NCI-H1417 treated with DMSO at 0.1 percent for 48 hours (cell line): ENCODE measurements around the gene RTN4RL1.

Source experiments
- DNase-seq: peaks from one replicate; lab custom pipeline; 2025; lab: John Stamatoyannopoulos, UW

The RTN4RL1 gene, protein sequence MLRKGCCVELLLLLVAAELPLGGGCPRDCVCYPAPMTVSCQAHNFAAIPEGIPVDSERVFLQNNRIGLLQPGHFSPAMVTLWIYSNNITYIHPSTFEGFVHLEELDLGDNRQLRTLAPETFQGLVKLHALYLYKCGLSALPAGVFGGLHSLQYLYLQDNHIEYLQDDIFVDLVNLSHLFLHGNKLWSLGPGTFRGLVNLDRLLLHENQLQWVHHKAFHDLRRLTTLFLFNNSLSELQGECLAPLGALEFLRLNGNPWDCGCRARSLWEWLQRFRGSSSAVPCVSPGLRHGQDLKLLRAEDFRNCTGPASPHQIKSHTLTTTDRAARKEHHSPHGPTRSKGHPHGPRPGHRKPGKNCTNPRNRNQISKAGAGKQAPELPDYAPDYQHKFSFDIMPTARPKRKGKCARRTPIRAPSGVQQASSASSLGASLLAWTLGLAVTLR

DNA sequence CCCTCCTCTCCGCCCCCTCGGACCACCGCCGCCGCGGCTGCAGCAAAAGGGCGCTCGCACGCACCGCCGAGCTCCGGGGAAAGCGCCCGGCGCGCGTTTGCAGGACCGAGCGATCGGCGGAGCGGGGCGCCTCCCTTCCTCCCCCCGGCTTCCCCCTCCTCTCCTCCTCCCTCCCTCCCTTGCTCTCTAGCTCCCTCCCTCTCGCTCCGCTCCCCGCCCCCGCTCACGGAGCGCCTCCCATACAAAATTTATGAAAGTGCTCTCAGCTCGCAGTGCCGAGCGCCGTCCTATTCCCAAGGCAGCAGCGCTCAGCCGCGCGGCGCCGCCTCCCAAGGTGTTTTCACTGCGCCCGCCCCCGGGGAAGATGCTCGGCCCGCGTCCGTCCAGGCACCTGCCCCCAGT, at the start of gene RTN4RL1:
Gene RTN4RL1, minus strand, starts transcription at position 115 of the 402 bp plus-strand sequence. CDS start 469 bp downstream, outside the sequence.
- no peak for DNase-seq

- DNase-seq: no peak
These were observed 49.8 kb upstream of the RTN4RL1 start for GRCh38 chr17:2074919-2075318.

- no peak for DNase-seq
These were observed 46.5 kb upstream of the RTN4RL1 start for GRCh38 chr17:2071455-2072281.

DNA sequence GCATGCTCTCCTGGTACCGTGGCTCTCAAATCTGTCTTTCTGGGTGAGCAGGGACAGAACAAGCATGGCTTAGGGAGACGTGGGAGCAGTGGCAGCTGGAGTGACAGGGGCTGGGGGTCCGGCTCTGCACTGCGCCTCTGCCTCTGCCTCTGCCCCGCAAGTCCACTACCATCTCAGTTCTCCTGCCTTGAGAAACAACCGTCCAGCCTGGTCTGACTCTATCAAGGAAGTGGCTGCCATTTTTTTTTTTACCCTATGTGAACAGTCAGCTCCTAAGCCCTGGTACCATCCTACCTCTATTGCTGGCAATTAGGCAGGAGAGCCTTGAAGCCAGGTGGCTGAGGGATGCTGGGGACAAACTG, 45.9 kb upstream of the RTN4RL1 start:
- DNase-seq: no peak

GRCh38 chr17:2070241-2071023, 45.3 kb upstream of the RTN4RL1 start:
- DNase-seq: no peak

DNA sequence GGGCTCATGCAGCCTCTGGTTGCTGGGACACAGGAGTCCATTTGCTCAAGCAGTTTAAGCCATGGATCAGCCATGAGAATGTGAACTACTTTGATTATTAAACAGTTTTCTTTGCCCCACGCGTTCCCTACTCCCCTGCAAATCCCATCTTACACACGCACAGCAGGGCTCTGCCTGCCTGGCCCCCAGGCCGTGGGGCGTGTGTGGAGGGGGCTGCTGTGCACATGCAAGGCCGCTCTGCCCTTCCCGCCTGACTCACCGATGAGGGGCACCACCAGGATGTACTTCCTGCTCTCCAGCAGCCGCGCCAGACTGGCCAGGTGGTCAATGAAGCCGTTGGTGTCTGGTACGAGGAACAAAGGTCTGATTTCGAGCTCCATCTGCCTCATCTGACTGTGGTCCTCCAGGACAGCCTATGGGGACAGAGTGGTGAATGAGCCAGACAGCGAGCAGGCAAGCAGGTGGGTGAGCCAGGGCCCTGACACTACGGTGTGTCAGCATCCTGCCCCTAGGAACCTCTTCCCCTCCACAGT, 43.5 kb upstream of the RTN4RL1 start:
- no peak for DNase-seq

DNA sequence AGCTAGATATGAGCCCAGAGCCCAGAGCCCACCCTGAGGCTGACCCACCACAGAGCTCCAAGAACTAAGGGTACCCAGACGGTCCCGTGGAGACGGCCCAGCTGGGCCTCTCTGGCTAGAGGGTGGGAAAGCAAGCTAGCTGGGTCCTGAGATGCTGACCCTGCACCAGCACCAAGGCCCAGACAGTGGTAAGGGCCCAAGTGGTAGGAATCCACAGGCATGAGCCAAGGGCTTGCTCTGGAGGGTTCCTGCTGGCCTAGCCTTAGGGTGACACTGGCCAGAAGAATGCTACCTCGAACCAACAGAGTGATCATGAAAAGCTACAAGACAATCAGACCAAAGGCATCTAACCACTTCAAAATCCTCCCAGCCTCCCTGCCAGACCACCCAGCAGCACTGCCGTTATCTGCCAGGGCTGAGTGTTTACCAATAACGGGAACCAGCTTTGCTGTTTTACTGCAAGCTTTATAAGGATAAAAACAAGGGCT, 42.9 kb upstream of the RTN4RL1 start:
- DNase-seq: no peak

DNA sequence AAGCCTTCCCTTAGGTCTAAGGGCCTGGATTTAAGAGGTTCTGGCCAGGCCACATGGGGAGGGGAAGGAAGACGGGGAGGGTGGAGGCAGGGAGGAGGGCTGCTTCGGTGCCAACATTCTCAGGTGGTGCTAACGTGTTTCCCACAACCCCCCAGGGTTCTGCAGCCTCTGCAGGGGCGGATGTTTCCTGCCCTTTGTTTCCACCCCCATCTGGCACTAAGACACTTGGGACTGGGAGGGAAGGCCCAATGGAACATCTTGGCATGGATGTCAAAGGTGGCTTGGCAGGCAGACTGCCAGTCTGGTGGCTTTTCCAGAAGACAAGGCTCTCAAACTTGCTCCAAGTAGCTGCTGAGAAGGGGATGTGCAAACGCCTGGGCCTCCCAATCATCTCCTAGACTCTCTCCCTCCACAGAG, 42.5 kb upstream of the RTN4RL1 start:
- DNase-seq: no peak

DNA sequence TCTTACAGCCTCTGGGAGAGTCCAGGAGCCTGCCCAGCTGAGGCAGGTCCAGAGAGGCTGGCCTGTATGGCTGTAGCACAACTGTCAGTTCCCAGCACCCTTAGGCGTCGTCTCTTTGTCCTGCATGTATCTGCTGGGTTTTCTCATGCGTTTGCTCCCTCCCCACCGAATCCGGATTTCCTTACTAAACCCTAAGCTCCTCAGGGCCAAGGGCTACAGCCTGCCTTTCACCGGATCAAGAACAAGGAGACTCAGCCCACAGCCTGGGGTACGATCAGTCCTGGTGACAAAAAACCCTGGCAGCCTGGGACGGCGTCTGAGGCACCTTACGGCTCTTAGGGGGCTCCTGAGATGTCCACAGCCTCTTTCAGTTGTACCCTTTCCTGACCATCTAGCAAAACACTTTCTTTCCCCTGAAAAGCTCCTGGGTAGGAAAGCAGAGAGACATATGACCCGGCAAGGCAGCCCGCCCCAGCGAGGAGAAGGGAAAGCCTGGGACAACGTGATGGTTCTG, 42.0 kb upstream of the RTN4RL1 start:
- no peak for DNase-seq

DNA sequence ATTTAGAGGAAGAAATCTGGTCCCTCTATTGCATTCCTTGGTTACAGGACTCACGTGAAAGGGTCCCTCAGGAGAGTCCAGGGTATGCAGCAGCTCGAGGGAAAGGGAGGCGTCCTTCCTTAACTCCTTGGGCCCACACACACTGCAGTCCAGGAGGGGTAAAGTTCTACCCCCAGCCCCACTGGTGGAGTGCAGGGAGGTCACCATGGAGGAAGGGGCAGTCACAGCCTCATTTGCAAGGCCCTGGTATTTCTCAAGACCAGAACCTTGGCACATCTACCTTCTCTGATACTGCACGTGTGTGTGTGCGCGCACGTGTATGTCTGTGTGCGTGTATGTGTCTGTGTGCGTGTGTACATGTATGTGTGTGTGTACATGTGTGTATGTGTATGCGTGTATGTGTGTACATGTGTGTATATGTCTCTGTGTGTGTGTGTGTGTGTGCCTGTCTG, 40.8 kb upstream of the RTN4RL1 start:
- no peak for DNase-seq

DNA sequence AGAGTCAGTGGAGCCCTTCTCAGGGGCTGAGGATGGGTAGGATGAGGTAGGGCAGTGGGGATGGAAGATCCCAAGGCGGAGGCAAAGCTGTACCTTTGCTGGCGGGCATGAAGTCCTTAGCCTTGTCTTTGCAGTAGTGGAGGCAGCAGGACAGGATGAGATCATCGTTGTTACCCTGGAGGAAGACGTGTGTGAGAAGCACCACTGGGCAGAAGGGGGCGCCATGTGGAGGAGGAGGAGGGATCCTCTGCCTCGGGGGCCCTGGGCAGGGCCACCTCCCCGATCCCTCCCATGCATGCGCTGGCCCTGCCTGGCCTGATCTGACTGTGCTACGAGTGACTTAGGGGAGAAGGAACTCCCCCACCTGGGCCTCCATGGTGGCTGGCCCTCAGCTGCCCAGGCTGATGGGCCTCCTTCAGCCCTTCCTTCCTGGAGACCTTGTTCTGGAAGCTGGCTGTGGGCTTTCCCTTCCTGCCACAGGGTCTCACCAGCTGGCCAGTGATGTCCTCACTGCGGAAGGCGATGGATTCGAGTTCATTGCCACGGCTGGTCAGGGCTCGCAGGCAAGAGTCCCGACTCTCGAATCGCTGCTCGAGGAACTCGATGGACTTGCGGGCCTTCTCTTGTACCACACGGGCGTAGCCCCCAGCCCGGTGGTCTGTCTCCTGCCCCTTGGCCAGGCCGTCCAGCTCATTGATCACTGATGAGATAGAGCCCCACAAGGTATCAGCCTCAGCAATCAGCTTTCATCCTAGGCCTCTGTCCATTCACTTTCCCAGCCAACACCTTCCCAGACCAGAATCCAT, 40.0 kb upstream of the RTN4RL1 start:
- no peak for DNase-seq

GRCh38 chr17:2064520-2064971, 39.4 kb upstream of the RTN4RL1 start:
- no peak for DNase-seq

- DNase-seq: no peak
These were observed 39.0 kb upstream of the RTN4RL1 start for GRCh38 chr17:2064147-2064489.

DNA sequence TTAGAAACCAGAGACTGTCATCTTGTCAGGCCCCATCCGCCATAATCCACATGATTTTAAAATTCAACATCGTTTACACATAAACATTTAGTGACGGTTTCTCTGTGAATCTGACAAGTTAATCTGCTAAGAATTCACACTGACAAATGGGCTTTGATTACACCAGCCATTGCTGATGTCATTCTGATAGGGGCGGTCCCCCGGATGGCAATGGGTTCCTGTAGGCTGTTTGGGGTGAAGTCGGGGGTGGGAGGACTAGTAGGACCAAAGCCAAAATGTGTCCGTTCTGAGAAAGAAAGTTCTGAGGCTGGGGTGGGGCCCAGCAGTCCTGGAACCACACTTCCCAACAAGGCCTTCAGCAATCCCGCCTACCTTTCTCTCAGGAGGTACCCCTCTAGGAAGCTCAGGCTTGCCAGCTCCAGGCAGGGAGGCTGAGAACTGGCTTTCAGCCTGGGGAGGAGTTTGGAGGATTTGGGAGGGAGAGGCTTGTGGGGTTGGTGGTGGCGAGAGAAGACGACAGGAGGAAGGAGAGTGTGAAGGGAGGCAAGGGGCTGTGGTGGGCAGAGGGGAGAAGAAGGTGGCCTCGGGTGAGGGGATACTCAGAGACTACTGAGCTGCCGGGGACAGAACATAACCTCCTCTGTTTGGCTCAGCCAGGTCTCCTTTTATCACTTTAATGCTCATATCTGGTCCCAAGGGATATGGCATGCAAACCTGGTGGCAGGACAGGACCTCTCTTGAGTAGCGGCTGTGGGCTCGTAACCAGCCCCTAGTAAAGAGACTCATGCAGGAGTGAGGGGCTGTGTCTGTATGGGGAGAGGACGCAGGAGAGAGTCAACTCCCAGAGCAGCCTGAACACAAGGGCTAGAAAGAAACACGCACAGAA, 38.4 kb upstream of the RTN4RL1 start:
- no peak for DNase-seq

DNA sequence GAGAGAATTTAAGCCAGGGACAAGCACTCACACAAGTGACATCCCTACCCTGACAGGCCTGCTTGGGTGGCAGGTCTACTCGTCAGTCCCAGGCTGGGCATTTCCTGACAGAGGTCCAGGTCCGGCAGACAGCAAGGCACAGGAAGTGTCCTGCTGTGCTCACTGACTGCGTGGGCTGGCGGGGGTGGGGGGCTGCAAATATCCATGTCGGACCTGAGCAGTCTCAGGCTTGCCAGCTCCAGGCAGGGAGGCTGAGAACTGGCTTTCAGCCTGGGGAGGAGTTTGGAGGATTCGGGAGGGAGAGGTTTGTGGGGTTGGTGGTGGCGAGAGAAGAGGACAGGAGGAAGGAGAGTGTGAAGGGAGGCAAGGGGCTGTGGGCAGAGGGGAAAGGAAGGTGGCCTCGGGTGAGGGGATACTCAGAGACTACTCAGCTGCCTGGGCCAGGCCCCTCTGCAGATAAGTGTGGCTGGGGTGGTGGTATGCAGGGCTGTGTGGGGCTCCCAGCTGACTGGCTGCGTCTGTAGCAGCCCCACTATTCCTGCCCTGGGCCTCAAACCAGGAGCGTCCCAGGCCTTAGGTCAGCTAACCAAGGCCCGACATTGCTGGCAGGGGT, 37.5 kb upstream of the RTN4RL1 start:
- DNase-seq: no peak

- no peak for DNase-seq
These were observed 36.4 kb upstream of the RTN4RL1 start for GRCh38 chr17:2061441-2061958.

- DNase-seq: no peak
These were observed 35.7 kb upstream of the RTN4RL1 start for GRCh38 chr17:2060681-2061440.

DNA sequence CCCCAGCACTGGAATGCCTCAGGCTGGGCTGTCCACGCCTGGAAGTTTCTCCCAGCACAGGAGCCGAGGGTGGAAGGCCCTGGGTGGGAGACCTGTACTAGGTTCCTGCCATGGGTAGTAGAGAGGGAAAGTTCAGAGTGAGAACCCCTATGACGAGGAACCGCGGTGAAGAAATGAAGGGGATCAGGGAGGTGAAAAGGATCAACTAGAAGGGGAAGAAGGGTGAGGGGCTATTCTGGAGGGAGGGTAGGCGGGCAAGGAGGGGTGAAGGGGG, 35.2 kb upstream of the RTN4RL1 start:
- DNase-seq: no peak
